ENCODE measurements around the gene C1R. TPM values are rescaled to one million over a fixed set of nuclear protein-coding genes. Genes with fewer than 3 reads are reported as not detected.

C1R gene
- polyA plus RNA-seq, 1 experiment, result 703 TPM

- ChIA-PET CTCF (interaction anchor here (2.2 kb wide), 1 partner anchor 11 kb away, joined by 10 read pairs; the partner anchor contains the start of gene C1S), POLR2A (interaction anchor here (0.7 kb wide), 1 partner anchor 11 kb away, joined by 3 read pairs; the partner anchor contains the start of gene C1S)
- no peaks in the 10 kb centered on the region for H3K27me3 ChIP-seq (ENCODE audit: control insufficient read depth, insufficient read depth, low read length)
- no peak for DNase-seq (ENCODE audit: low read depth)
- H3K4me3 ChIP-seq (ENCODE audit: low read depth, low read length), result no peak overlapping the region
- TF ChIP-seq CTCF (IDR thresholded peaks at IDR 0.05; ENCODE audit: insufficient read depth, low read depth, low read length), result no peak
- peaks cover 14% of the 10 kb centered on the region for H3K36me3 ChIP-seq (ENCODE audit: control insufficient read depth, insufficient read depth, low read length)
Observed at GRCh38 chr12:7072035-7072434, 20.2 kb downstream of the C1R start.

DNA sequence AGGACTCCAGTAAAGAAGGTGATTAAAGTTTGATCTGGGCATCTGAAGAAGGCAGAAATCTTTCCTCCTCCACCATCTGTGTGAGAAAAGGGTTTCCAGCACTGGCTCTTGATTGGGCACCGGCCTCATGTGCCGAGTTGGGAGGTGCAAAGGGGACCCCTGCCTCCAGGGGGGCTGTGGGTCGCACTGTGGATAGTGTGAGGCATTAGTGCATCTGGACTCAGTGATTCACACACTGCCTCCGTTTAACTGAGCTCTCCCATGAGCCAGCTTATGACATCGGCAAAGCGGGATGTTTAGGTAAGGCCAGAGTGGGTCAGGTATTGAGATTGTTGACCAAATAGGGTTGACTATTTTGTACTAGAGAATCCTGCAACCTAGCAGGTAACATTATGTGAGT is 22.9 kb downstream of the C1R start:
- H3K36me3 ChIP-seq (ENCODE audit: control insufficient read depth, insufficient read depth, low read length), result peaks cover 23% of the 10 kb centered on the region
- POLR2A ChIA-PET, result interaction anchor here (0.5 to 1.0 kb wide), 2 partner anchors 9 to 10 kb away, joined by 3 to 6 read pairs; partner anchors contain the start of gene C1S
- no peaks in the 10 kb centered on the region for H3K27me3 ChIP-seq (ENCODE audit: control insufficient read depth, insufficient read depth, low read length)
- no peak for DNase-seq (ENCODE audit: low read depth)
- no peak overlapping the region for H3K4me3 ChIP-seq (ENCODE audit: low read depth, low read length)
- CTCF ChIA-PET, result interaction anchor here (1.1 to 1.9 kb wide), 4 partner anchors 9 to 39 kb away, joined by 3 to 11 read pairs (median 7); partner anchors contain the start of genes C1RL and C1S
- TF ChIP-seq CTCF (IDR thresholded peaks at IDR 0.05; ENCODE audit: insufficient read depth, low read depth, low read length), result no peak

- ChIA-PET POLR2A (interaction anchor here (1.0 kb wide), 1 partner anchor 9 kb away, joined by 3 read pairs; the partner anchor contains the start of gene C1S), CTCF (interaction anchor here (1.1 to 2.7 kb wide), 6 partner anchors 8 to 44 kb away, joined by 3 to 11 read pairs (median 8); partner anchors contain the start of genes C1R, C1RL and C1S)
Observed at GRCh38 chr12:7068994-7069346, 23.3 kb downstream of the C1R start.

DNA sequence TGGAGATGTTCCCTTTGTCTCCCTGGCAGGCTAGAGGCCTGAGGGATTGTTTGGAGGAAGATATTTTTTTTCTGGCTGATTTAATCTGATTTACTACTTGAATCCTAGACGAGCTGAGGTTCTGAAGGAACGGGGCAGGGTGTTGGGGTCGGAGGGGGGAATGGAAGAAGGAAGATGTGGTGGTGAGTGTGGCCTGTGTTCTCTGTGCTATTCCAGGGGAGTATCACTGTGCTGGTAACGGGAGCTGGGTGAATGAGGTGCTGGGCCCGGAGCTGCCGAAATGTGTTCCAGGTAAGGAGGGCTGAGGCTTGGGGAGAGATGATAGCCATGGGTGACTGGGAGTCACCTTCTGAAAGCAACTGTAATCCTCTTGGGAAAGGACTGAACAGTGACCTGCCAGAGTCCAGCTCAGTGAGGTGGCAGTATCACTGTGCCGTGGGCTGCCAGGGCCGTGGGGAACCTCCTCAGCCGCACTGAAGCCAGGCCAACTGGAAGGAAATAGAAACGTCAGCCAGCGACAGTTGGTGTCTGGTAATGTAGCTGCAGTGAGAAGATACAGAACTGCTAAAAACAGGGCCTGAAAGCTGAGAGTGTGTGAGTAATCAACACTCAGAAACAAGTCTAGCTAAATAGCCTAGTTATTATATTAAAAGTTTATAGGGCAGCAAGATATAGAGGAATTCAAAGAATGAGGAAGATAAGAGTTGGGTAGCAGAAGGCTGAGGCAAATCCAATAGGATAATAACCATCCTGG is 23.8 kb downstream of the C1R start:
- no peaks in the 10 kb centered on the region for H3K27me3 ChIP-seq (ENCODE audit: control insufficient read depth, insufficient read depth, low read length)
- CTCF ChIA-PET, result interaction anchor here (1.1 to 2.7 kb wide), 5 partner anchors 10 to 45 kb away, joined by 3 to 11 read pairs (median 9); partner anchors contain the start of genes C1R and C1RL
- POLR2A ChIA-PET, result interaction anchor here (1.0 kb wide), 1 partner anchor 8 kb away, joined by 3 read pairs; the partner anchor contains the start of gene C1S
- no peak for TF ChIP-seq CTCF (IDR thresholded peaks at IDR 0.05; ENCODE audit: insufficient read depth, low read depth, low read length)
- no peak for DNase-seq (ENCODE audit: low read depth)
- peaks cover 23% of the 10 kb centered on the region for H3K36me3 ChIP-seq (ENCODE audit: control insufficient read depth, insufficient read depth, low read length)
- no peak overlapping the region for H3K4me3 ChIP-seq (ENCODE audit: low read depth, low read length)

More at GRCh38 chr12:7068994-7069346, 23.3 kb downstream of the C1R start:
- Histone ChIP-seq H3K36me3 (ENCODE audit: control insufficient read depth, insufficient read depth, low read length) (peaks cover 23% of the 10 kb centered on the region), H3K27me3 (ENCODE audit: control insufficient read depth, insufficient read depth, low read length) (no peaks in the 10 kb centered on the region), H3K4me3 (ENCODE audit: low read depth, low read length) (no peak overlapping the region)
- TF ChIP-seq CTCF (IDR thresholded peaks at IDR 0.05; ENCODE audit: insufficient read depth, low read depth, low read length), result no peak
- no peak for DNase-seq (ENCODE audit: low read depth)

DNA sequence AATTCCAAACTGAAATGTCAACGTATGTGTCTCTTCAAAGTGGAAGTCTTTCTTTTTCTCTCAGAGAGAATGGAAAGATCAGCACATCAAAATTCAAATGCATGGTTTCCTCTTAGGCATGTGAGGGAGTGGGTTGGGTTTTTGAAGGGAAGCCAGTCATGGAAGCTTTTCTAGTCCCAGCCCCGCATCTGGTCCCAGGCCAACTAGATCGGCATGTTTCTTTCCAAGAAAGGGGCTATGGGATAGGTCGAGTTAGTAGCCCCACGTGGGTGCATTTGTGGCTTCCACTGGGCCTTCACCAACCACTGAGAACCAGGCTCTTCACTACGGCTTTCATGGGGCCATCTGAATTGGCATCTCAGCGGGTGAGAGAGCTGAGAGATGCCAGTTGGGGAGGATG is 25.1 kb downstream of the C1R start:
- Histone ChIP-seq H3K36me3 (ENCODE audit: control insufficient read depth, insufficient read depth, low read length) (peaks cover 23% of the 10 kb centered on the region), H3K27me3 (ENCODE audit: control insufficient read depth, insufficient read depth, low read length) (no peaks in the 10 kb centered on the region), H3K4me3 (ENCODE audit: low read depth, low read length) (no peak overlapping the region)
- TF ChIP-seq CTCF (IDR thresholded peaks at IDR 0.05; ENCODE audit: insufficient read depth, low read depth, low read length), result no peak
- CTCF ChIA-PET, result interaction anchor here (1.9 to 2.7 kb wide), 3 partner anchors 26 to 46 kb away, joined by 7 to 10 read pairs (median 9); partner anchors contain the start of genes C1R and C1RL
- POLR2A ChIA-PET, result interaction anchor here (0.6 kb wide), 1 partner anchor 13 kb away, joined by 5 read pairs; no protein-coding TSS in a partner anchor
- no peak for DNase-seq (ENCODE audit: low read depth)

Measured in BJ (cell line).